H1 (cell line): ENCODE measurements around the gene PFKP. TPM values are rescaled to one million over a fixed set of nuclear protein-coding genes. Genes with fewer than 3 reads are reported as not detected.

Experiments
- CTCF ChIA-PET: fragments of 300-600 bp; sonication (Branson Sonifier 250); formaldehyde crosslinking; loops from one replicate; lab custom pipeline; 2021; ENCODE audit not compliant: partially characterized antibody; lab: Charles Lee
- POLR2A ChIA-PET: fragments of 300-600 bp; sonication (Branson Sonifier 250); formaldehyde crosslinking; loops from one replicate; lab custom pipeline; 2021; ENCODE audit warnings: inconsistent platforms; ENCODE audit not compliant: partially characterized antibody; lab: Charles Lee
- DNase-seq, 2 experiments: peaks; one replicate each; pipeline versions ENCODE4 v3.0.0 to v3.0.0-alpha.2; 2010 to 2022; ENCODE audit warnings: low spot score in 2 of 2, low read depth in 1 of 2, mixed read lengths in 1 of 2
- FAIRE-seq: peaks from 2 replicates; lab custom pipeline; 2011; peaks lifted over from hg19 to GRCh38; lab: Jason Lieb, UNC
- H2AFZ ChIP-seq: 2 replicates; pipeline ENCODE4 v1.8.1; 2012; ENCODE audit warnings: low read length, inconsistent platforms
- H2AK5ac ChIP-seq: 2 replicates; pipeline ENCODE4 v1.6.1; 2013; ENCODE audit warnings: low read depth, low read length
- H2BK120ac ChIP-seq: replicated peaks from 2 replicates; pipeline ENCODE3; 2013; ENCODE audit warnings: low read depth, low read length, inconsistent platforms
- H2BK12ac ChIP-seq: 2 replicates; pipeline ENCODE4 v1.6.1; 2013; ENCODE audit warnings: low read depth, low read length
- H2BK15ac ChIP-seq: 2 replicates; pipeline ENCODE4 v1.6.1; 2013; ENCODE audit warnings: low read length
- H2BK20ac ChIP-seq: 2 replicates; pipeline ENCODE4 v1.6.1; 2013; ENCODE audit warnings: low read length
- H2BK5ac ChIP-seq: 2 replicates; pipeline ENCODE4 v1.6.1; 2013; ENCODE audit warnings: low read depth, low read length
- H3K14ac ChIP-seq: 2 replicates; pipeline ENCODE4 v1.6.1; 2013; ENCODE audit warnings: inconsistent platforms; ENCODE audit not compliant: insufficient read length
- H3K18ac ChIP-seq: 2 replicates; pipeline ENCODE4 v1.6.1; 2013; ENCODE audit warnings: low read length; ENCODE audit errors: extremely low read depth
- H3K23ac ChIP-seq: 2 replicates; pipeline ENCODE4 v1.6.1; 2013; ENCODE audit warnings: inconsistent platforms; ENCODE audit not compliant: insufficient read length
- H3K23me2 ChIP-seq: 2 replicates; pipeline ENCODE4 v1.6.1; 2013; ENCODE audit warnings: low read depth, low read length
- H3K27ac ChIP-seq: 2 replicates; pipeline ENCODE4 v1.6.1; 2011; ENCODE audit warnings: low read depth, low read length, inconsistent platforms
- H3K27me3 ChIP-seq, 4 experiments: replicated peaks in 1 of 4; 1 replicate in 1 of 4; 2 replicates in 3 of 4; pipeline versions ENCODE4 v1.6.1 to v1.8.1; 2011 to 2013; ENCODE audit warnings: low read length in 3 of 4, mild to moderate bottlenecking in 3 of 4, inconsistent platforms in 2 of 4, mixed read lengths in 2 of 4, moderate library complexity in 1 of 4; ENCODE audit not compliant: control insufficient read depth in 3 of 4, insufficient read depth in 3 of 4; ENCODE audit errors: extremely low read depth in 1 of 4
- H3K36me3 ChIP-seq, 4 experiments: 2 replicates each; pipeline versions ENCODE4 v1.6.1 to v1.8.1; 2011 to 2013; ENCODE audit warnings: mild to moderate bottlenecking in 4 of 4, low read length in 3 of 4, moderate library complexity in 2 of 4, control low read depth in 1 of 4, inconsistent platforms in 1 of 4; ENCODE audit not compliant: insufficient read depth in 4 of 4, control insufficient read depth in 2 of 4
- H3K4ac ChIP-seq: replicated peaks from 2 replicates; pipeline ENCODE3; 2013; ENCODE audit warnings: low read length, low read depth, mixed read lengths, inconsistent platforms; ENCODE audit not compliant: insufficient read length
- H3K4me1 ChIP-seq, 4 experiments: replicated peaks in 1 of 4; 1 replicate in 1 of 4; 2 replicates in 3 of 4; pipeline versions ENCODE4 v1.6.1 to v1.8.1; 2011 to 2013; ENCODE audit warnings: low read length in 3 of 4, inconsistent platforms in 2 of 4, mixed read lengths in 1 of 4; ENCODE audit not compliant: insufficient read depth in 4 of 4, control insufficient read depth in 3 of 4
- H3K4me2 ChIP-seq, 2 experiments: 2 replicates each; pipeline versions ENCODE4 v1.6.1 to v1.8.1; 2011 to 2013; ENCODE audit warnings: low read depth in 2 of 2, low read length in 2 of 2, control low read depth in 1 of 2, inconsistent platforms in 1 of 2, mild to moderate bottlenecking in 1 of 2; ENCODE audit not compliant: insufficient read depth in 1 of 2
- H3K4me3 ChIP-seq, 4 experiments: fragments of 200-600, 300-600 bp in 1 of 4; sonication (generic), shearing (Covaris generic), sonication (Bioruptor Twin) in 1 of 4; 2 replicates each; pipeline versions ENCODE4 v1.5.1 to v1.8.1; 2011 to 2016; ENCODE audit warnings: low read length in 4 of 4, low read depth in 3 of 4, control low read depth in 2 of 4, inconsistent platforms in 2 of 4, mild to moderate bottlenecking in 2 of 4, mixed read lengths in 1 of 4, moderate library complexity in 1 of 4; ENCODE audit not compliant: insufficient read depth in 2 of 4; ENCODE audit errors: extremely low read depth in 1 of 4
- H3K56ac ChIP-seq: replicated peaks from 2 replicates; pipeline ENCODE3; 2013; ENCODE audit warnings: low read depth, mild to moderate bottlenecking, mixed read lengths, low read length, inconsistent platforms; ENCODE audit not compliant: insufficient read length
- H3K79me1 ChIP-seq: 2 replicates; pipeline ENCODE4 v1.6.1; 2013; ENCODE audit warnings: low read depth, low read length, control low read depth
- H3K79me2 ChIP-seq, 2 experiments: 2 replicates each; pipeline versions ENCODE4 v1.6.1 to v1.8.1; 2012 to 2013; ENCODE audit warnings: low read length in 2 of 2, mild to moderate bottlenecking in 2 of 2, inconsistent platforms in 1 of 2; ENCODE audit not compliant: insufficient read depth in 2 of 2, control insufficient read depth in 1 of 2
- H3K9ac ChIP-seq, 4 experiments: replicated peaks in 1 of 4; 1 replicate in 1 of 4; 2 replicates in 3 of 4; pipeline versions ENCODE4 v1.6.1 to v1.8.1; 2011 to 2013; ENCODE audit warnings: low read depth in 3 of 4, low read length in 3 of 4, control low read depth in 2 of 4, mild to moderate bottlenecking in 2 of 4, moderate library complexity in 2 of 4, inconsistent platforms in 1 of 4; ENCODE audit errors: extremely low read depth in 1 of 4
- H3K9me3 ChIP-seq, 2 experiments: 2 replicates each; pipeline versions ENCODE4 v1.6.1 to v1.8.1; 2012 to 2013; ENCODE audit warnings: mild to moderate bottlenecking in 2 of 2, moderate library complexity in 2 of 2, control low read depth in 1 of 2, inconsistent platforms in 1 of 2, low read depth in 1 of 2, low read length in 1 of 2, mixed read lengths in 1 of 2; ENCODE audit not compliant: insufficient read depth in 2 of 2
- H4K20me1 ChIP-seq, 2 experiments: replicated peaks in 1 of 2; 2 replicates each; pipeline versions ENCODE3 to v1.8.1; 2011 to 2013; ENCODE audit warnings: inconsistent platforms in 2 of 2, low read length in 2 of 2, mild to moderate bottlenecking in 1 of 2; ENCODE audit not compliant: insufficient read depth in 2 of 2, control insufficient read depth in 1 of 2
- H4K5ac ChIP-seq: 2 replicates; pipeline ENCODE4 v1.6.1; 2013; ENCODE audit warnings: low read length, low read depth, mixed read lengths, inconsistent platforms; ENCODE audit not compliant: insufficient read length
- H4K8ac ChIP-seq: 2 replicates; pipeline ENCODE4 v1.8.0; 2013; ENCODE audit warnings: mild to moderate bottlenecking, moderate library complexity, low read length, inconsistent platforms; ENCODE audit not compliant: insufficient read depth; ENCODE audit errors: extremely low read depth
- H4K91ac ChIP-seq: replicated peaks from 2 replicates; pipeline ENCODE3; 2013; ENCODE audit warnings: low read length, mixed read lengths, inconsistent platforms; ENCODE audit not compliant: insufficient read length
- EP300 ChIP-seq, 2 experiments: IDR thresholded peaks; 1 replicate in 1 of 2; 2 replicates in 1 of 2; pipeline ENCODE4 v1.6.1; 2011 to 2012; ENCODE audit warnings: low read depth in 2 of 2, low read length in 2 of 2, mild to moderate bottlenecking in 2 of 2, borderline replicate concordance in 1 of 2, inconsistent platforms in 1 of 2, moderate library complexity in 1 of 2
- NANOG ChIP-seq: IDR thresholded peaks from 2 replicates; pipeline ENCODE4 v1.6.1; 2011; ENCODE audit warnings: low read length, low read depth, mild to moderate bottlenecking, inconsistent platforms; ENCODE audit not compliant: insufficient read depth, poor library complexity, severe bottlenecking
- POLR2AphosphoS5 ChIP-seq: IDR thresholded peaks from 2 replicates; pipeline ENCODE4 v1.6.1; 2011; ENCODE audit warnings: low read depth, low read length
- POU5F1 ChIP-seq: IDR thresholded peaks from 2 replicates; pipeline ENCODE4 v1.6.1; 2011; ENCODE audit warnings: low read depth, mild to moderate bottlenecking, low read length, moderate library complexity
- RBBP5 ChIP-seq: IDR thresholded peaks from 2 replicates; pipeline ENCODE4 v1.7.1; 2012; ENCODE audit warnings: low read depth, mild to moderate bottlenecking, inconsistent platforms, low read length, moderate library complexity, borderline replicate concordance
- RFX5 ChIP-seq: IDR thresholded peaks from 2 replicates; pipeline ENCODE4 v1.6.1; 2011; ENCODE audit warnings: low read depth, low read length, improper control_type of control experiment, borderline replicate concordance
- RXRA ChIP-seq: IDR thresholded peaks from 2 replicates; pipeline ENCODE4 v1.6.1; 2011; ENCODE audit warnings: low read depth, mild to moderate bottlenecking, low read length, moderate library complexity; ENCODE audit not compliant: insufficient read depth
- SP2 ChIP-seq: IDR thresholded peaks from 2 replicates; pipeline ENCODE4 v1.6.1; 2012; ENCODE audit warnings: mild to moderate bottlenecking, low read length, inconsistent platforms
- SUZ12 ChIP-seq: fragments of 200-600 bp; sonication (generic); IDR thresholded peaks from 2 replicates; pipeline ENCODE4 v1.6.1; 2012; ENCODE audit warnings: mild to moderate bottlenecking, inconsistent platforms, low read length, moderate library complexity, mixed read lengths
- TAF1 ChIP-seq: IDR thresholded peaks from 2 replicates; pipeline ENCODE4 v1.6.1; 2011; ENCODE audit warnings: mild to moderate bottlenecking, low read depth, low read length
- WGBS, 2 experiments: shearing (Covaris generic) in 1 of 2; methylation state at CpG; one replicate each; pipeline versions ENCODE4 v1.1.6 to v1.1.7; 2013 to 2015; ENCODE audit warnings: low lambda C conversion rate in 2 of 2, mixed read lengths in 2 of 2, inconsistent platforms in 1 of 2, low coverage in 1 of 2, missing lambda C conversion rate in 1 of 2; ENCODE audit not compliant: insufficient replicate concordance in 2 of 2, insufficient coverage in 1 of 2, insufficient read length in 1 of 2; ENCODE audit errors: extremely low coverage in 1 of 2, missing lambda C conversion rate in 1 of 2; 5-methylcytosine and 5-hydroxymethylcytosine counted together
- polyA plus RNA-seq, 7 experiments: library from polyadenylated mRNA; depleted of rRNA in 3 of 7; stranded (reverse) in 5 of 7; unstranded in 2 of 7; fragments of >200 nt in 5 of 7; fragments of 200-250 nt in 2 of 7; gene quantifications; 1 replicate in 5 of 7; 2 replicates in 1 of 7; 4 replicates in 1 of 7; pipeline versions ENCODE4 v1.2.1 to v1.2.3, GENCODE V29; 2011 to 2013; ENCODE audit warnings: missing spikeins in 2 of 7, mixed read lengths in 2 of 7
- total RNA-seq: library from RNA; stranded (reverse); fragmentation: NEBNext Ultra II Directional; extraction: Animal tissue kit (Norgen Biotek cat#: 25700); gene quantifications from 2 replicates; pipeline ENCODE4 v1.2.1, GENCODE V29; 2021
- TF ChIP-seq, protein P1 (sequence below): IDR thresholded peaks from 2 replicates; pipeline ENCODE4 v1.6.1; 2011; ENCODE audit warnings: low read depth, mild to moderate bottlenecking, low read length; ENCODE audit not compliant: insufficient read depth

Gene PFKP
- total and polyA plus RNA-seq, 2 of the 8 experiments (the other 6 are each of a cell fraction or from before 2014, with no cell fraction given) = 51.2 to 128 TPM

DNA sequence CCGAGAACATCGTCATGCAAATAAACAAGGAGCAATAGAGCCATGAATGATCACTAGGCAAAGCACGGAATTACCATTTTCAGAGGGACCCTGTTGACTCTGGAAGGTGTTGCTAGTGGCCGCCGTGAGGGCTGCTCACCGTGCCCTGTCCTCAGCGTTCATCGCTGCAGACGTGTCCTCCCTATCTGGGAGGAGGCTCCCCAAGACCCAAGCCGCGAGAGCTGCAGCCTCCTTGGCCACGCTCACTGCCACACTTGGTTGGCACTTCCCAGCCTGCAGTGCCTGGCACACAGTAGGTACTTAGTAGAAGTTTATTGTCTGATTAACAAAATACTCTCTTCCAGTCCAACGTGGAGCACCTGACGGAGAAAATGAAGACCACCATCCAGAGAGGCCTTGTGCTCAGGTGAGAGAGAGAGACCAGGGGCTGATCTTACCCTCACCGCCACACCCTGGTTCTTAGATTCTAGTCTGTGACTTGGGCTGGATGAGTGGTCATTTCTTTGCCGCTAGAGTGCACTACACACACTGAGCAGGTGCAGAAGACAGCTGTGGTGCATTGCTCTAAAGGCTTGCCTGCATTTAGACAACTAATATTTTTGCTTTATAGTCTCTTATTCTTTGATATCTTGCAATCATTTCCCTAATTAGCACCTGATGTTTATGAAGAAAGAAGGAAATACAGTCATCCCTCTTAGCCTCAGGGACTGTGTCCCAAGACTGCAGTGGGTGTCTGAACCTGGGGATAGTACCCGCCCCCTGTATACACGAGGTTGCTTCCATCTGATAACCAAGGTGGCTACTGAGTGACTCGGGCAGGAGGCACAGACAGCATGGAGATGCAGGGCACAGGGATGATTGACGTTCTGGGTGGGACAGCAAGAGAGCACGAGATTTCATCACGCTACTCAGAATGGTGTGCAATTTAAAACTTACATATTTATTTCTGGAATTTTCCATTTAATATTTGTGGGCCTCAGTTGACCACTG, 65.0 kb downstream of the PFKP start:
- H4K8ac ChIP-seq = no peak overlapping the region
- H3K56ac ChIP-seq = no peak overlapping the region
- no peak overlapping the region for H3K14ac ChIP-seq
- no peak overlapping the region for H3K4ac ChIP-seq
- H4K91ac ChIP-seq = no peak overlapping the region
- H3K18ac ChIP-seq = no peak overlapping the region
- H3K27me3 ChIP-seq = no peaks in the 10 kb centered on the region
- H2BK20ac ChIP-seq = no peak overlapping the region
- H3K9me3 ChIP-seq = no peaks in the 10 kb centered on the region
- no peak overlapping the region for H3K4me2 ChIP-seq
- peaks cover 18 to 77% (median 61%) of the 10 kb centered on the region in 4 experiments for H3K36me3 ChIP-seq
- no peak overlapping the region for H2BK15ac ChIP-seq
- no peak overlapping the region for H2BK12ac ChIP-seq
- WGBS, 2 experiments = 92% methylated on average over 22 of the region's 22 CpGs; no CpG with 5 or more reads in 1 of the 2 experiments
- FAIRE-seq (no peak), DNase-seq (no peak)
- no peaks in the 10 kb centered on the region for H4K20me1 ChIP-seq
- ChIA-PET CTCF (interaction anchor here (1.7 to 7.5 kb wide), 2 partner anchors 8 to 12 kb away, joined by 4 to 47 read pairs; no protein-coding TSS in a partner anchor), POLR2A (interaction anchor here (0.8 kb wide), 1 partner anchor 10 kb away, joined by 3 read pairs; no protein-coding TSS in a partner anchor)
- H4K5ac ChIP-seq = no peak overlapping the region
- H2BK120ac ChIP-seq = no peak overlapping the region
- no peak overlapping the region for H2AFZ ChIP-seq
- no peaks in the 10 kb centered on the region for H3K79me2 ChIP-seq
- no peak overlapping the region for H2AK5ac ChIP-seq
- H2BK5ac ChIP-seq = no peak overlapping the region
- no peak overlapping the region for H3K27ac ChIP-seq
- no peaks in the 10 kb centered on the region for H3K4me1 ChIP-seq
- no peak overlapping the region for H3K4me3 ChIP-seq
- no peak overlapping the region for H3K23ac ChIP-seq
- no peaks in the 10 kb centered on the region for H3K23me2 ChIP-seq
- H3K9ac ChIP-seq = no peak overlapping the region
- H3K79me1 ChIP-seq = no peaks in the 10 kb centered on the region
- no peak for TF ChIP-seq EP300 (IDR thresholded peaks at IDR 0.05; ENCODE audit: borderline replicate concordance in 1 of 2, low read depth in 2 of 2, low read length in 2 of 2)
- no peak for TF ChIP-seq RFX5
- no peak for TF ChIP-seq SP2
- no peak for TF ChIP-seq POU5F1
- TF ChIP-seq, protein P1, sequence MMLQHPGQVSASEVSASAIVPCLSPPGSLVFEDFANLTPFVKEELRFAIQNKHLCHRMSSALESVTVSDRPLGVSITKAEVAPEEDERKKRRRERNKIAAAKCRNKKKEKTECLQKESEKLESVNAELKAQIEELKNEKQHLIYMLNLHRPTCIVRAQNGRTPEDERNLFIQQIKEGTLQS = no peak
- no peak for TF ChIP-seq NANOG
- no peak for TF ChIP-seq RBBP5
- no peak for TF ChIP-seq SUZ12
- no peak for TF ChIP-seq POLR2AphosphoS5
- no peak for TF ChIP-seq TAF1
- TF ChIP-seq RXRA = no peak
